ENCODE data around the gene NOTCH2NLA. TPM values are rescaled to one million over a fixed set of nuclear protein-coding genes. Genes with fewer than 3 reads are reported as not detected.
"Not testable (repeated sequence)": the region's sequence is repeated elsewhere in the genome, so short reads cannot be mapped to it uniquely, and the experiment has no call there.

NOTCH2NLA gene
- total and polyA plus RNA-seq, 2 experiments from 2014 or later = 3.6 to 12.1 TPM

DNA sequence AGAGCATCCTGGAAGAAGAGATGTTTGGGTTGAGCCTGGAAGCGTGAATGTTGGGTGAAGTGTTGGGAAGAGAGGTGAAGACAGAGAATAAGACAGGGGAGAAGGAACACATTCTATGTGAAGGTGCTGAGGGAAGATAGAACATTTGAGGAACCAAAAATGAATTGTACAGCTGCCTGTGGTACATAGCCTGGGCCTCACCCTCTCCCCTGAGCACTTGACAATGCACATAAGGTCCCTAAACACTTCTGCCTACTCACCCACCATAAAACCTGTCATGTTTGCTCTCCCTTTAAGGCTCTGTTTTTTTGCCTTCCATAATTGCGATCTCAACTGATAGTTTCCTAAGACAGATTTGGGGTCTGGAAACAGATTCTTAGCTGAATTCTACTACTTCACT is 43.2 kb upstream of the NOTCH2NLA start:
- H3K36me3 Mint-ChIP-seq (ENCODE audit: low read depth); DNase-seq (ENCODE audit: low spot score); H3K27ac Mint-ChIP-seq; H4K20me1 ChIP-seq (replicated peaks; ENCODE audit: insufficient read depth); H3K36me3 ChIP-seq (ENCODE audit: insufficient read depth); H3F3A ChIP-seq (replicated peaks; ENCODE audit: low read depth); H3K27ac ChIP-seq (ENCODE audit: low read depth); H3K4me1 ChIP-seq (ENCODE audit: insufficient read depth); H3K9me2 ChIP-seq (ENCODE audit: insufficient read depth); H3K4me3 Mint-ChIP-seq; H2AFZ ChIP-seq; ATAC-seq; H3K9me3 Mint-ChIP-seq; H3K27me3 ChIP-seq (ENCODE audit: insufficient read depth); H3K4me3 ChIP-seq; H3K27me3 Mint-ChIP-seq (ENCODE audit: insufficient read depth, low read depth, poor library complexity); H3K4me2 ChIP-seq; H3K4me1 Mint-ChIP-seq; H3K79me2 ChIP-seq (replicated peaks; ENCODE audit: insufficient read depth): not testable (repeated sequence)

DNA sequence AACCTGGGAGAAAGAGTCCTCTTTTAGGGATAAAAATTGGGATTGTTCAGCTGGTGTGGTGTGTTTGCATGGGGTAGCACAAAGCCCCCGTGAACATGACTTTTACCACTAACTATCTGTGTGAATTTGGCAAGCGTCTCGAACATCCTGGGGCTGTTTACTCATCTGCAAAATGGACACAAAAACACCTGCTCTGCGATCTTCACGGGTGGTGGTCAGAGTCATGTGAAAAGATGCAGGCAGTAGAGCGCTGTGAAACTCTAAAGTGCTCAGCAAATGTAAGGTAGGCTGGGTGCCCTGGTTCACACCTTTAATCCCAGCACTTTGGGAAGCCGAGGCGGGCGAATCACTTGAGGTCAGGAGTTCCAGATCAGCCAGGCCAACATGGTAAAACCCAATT is 41.3 kb upstream of the NOTCH2NLA start:
- not testable (repeated sequence) for H3K4me1 ChIP-seq (ENCODE audit: insufficient read depth); H3K4me2 ChIP-seq; H3K9me2 ChIP-seq (ENCODE audit: insufficient read depth); H3K27ac Mint-ChIP-seq; H3K27ac ChIP-seq (ENCODE audit: low read depth); H3K4me3 ChIP-seq; H3K79me2 ChIP-seq (replicated peaks; ENCODE audit: insufficient read depth); H3K36me3 Mint-ChIP-seq (ENCODE audit: low read depth); H3K36me3 ChIP-seq (ENCODE audit: insufficient read depth); H3K27me3 Mint-ChIP-seq (ENCODE audit: insufficient read depth, low read depth, poor library complexity); DNase-seq (ENCODE audit: low spot score); H3K9me3 Mint-ChIP-seq; ATAC-seq; H2AFZ ChIP-seq; H3K4me3 Mint-ChIP-seq; H3K4me1 Mint-ChIP-seq; H3K27me3 ChIP-seq (ENCODE audit: insufficient read depth); H4K20me1 ChIP-seq (replicated peaks; ENCODE audit: insufficient read depth); H3F3A ChIP-seq (replicated peaks; ENCODE audit: low read depth)

- H3K9me2 ChIP-seq (ENCODE audit: insufficient read depth); DNase-seq (ENCODE audit: low spot score); ATAC-seq; H3K36me3 ChIP-seq (ENCODE audit: insufficient read depth); H2AFZ ChIP-seq; H3K36me3 Mint-ChIP-seq (ENCODE audit: low read depth); H3K4me1 Mint-ChIP-seq; H3K4me3 Mint-ChIP-seq; H3K27me3 ChIP-seq (ENCODE audit: insufficient read depth); H3K79me2 ChIP-seq (replicated peaks; ENCODE audit: insufficient read depth); H3K4me1 ChIP-seq (ENCODE audit: insufficient read depth); H3K27ac ChIP-seq (ENCODE audit: low read depth); H3K27ac Mint-ChIP-seq; H3K9me3 Mint-ChIP-seq; H3K27me3 Mint-ChIP-seq (ENCODE audit: insufficient read depth, low read depth, poor library complexity); H3K4me3 ChIP-seq; H4K20me1 ChIP-seq (replicated peaks; ENCODE audit: insufficient read depth); H3F3A ChIP-seq (replicated peaks; ENCODE audit: low read depth); H3K4me2 ChIP-seq: not testable (repeated sequence)
These were observed 37.4 kb upstream of the NOTCH2NLA start for GRCh38 chr1:146266179-146266748.

DNA sequence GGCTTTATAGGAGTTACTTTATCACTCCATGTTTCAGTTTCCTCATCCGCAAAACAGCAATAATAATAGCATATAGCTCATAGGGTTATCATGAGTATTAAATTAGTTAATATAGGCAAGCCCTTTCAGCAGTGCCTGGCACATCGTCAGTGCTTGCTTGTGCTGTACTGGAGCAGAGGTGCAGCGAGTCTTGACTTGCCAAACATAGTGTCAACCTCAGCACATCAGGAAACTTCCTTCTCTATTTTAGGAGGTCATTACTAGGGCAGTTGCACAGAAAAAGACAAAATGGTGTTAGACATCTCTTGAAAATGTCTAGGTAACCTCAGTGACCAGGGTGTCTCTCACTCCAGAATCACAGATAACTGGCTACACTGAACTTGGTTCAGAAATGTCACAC is 35.9 kb upstream of the NOTCH2NLA start:
- not testable (repeated sequence) for H3K27ac ChIP-seq (ENCODE audit: low read depth); H3K27ac Mint-ChIP-seq; H3K4me1 Mint-ChIP-seq; H3F3A ChIP-seq (replicated peaks; ENCODE audit: low read depth); H3K27me3 ChIP-seq (ENCODE audit: insufficient read depth); H3K4me1 ChIP-seq (ENCODE audit: insufficient read depth); H3K4me3 ChIP-seq; H3K9me3 Mint-ChIP-seq; H3K79me2 ChIP-seq (replicated peaks; ENCODE audit: insufficient read depth); ATAC-seq; H3K4me3 Mint-ChIP-seq; H3K9me2 ChIP-seq (ENCODE audit: insufficient read depth); H3K36me3 Mint-ChIP-seq (ENCODE audit: low read depth); H3K36me3 ChIP-seq (ENCODE audit: insufficient read depth); H2AFZ ChIP-seq; H3K4me2 ChIP-seq; DNase-seq (ENCODE audit: low spot score); H3K27me3 Mint-ChIP-seq (ENCODE audit: insufficient read depth, low read depth, poor library complexity); H4K20me1 ChIP-seq (replicated peaks; ENCODE audit: insufficient read depth)

GRCh38 chr1:146260006-146260730 is 31.3 kb upstream of the NOTCH2NLA start:
- not testable (repeated sequence) for H3K36me3 ChIP-seq (ENCODE audit: insufficient read depth); H3K9me3 Mint-ChIP-seq; H3K9me2 ChIP-seq (ENCODE audit: insufficient read depth); H3K4me3 Mint-ChIP-seq; H3K79me2 ChIP-seq (replicated peaks; ENCODE audit: insufficient read depth); H3F3A ChIP-seq (replicated peaks; ENCODE audit: low read depth); H3K27ac ChIP-seq (ENCODE audit: low read depth); ATAC-seq; H3K4me3 ChIP-seq; H2AFZ ChIP-seq; H3K4me2 ChIP-seq; H3K27me3 ChIP-seq (ENCODE audit: insufficient read depth); H3K27me3 Mint-ChIP-seq (ENCODE audit: insufficient read depth, low read depth, poor library complexity); H3K4me1 ChIP-seq (ENCODE audit: insufficient read depth); DNase-seq (ENCODE audit: low spot score); H3K4me1 Mint-ChIP-seq; H3K36me3 Mint-ChIP-seq (ENCODE audit: low read depth); H4K20me1 ChIP-seq (replicated peaks; ENCODE audit: insufficient read depth); H3K27ac Mint-ChIP-seq

- H3K4me1 Mint-ChIP-seq; H4K20me1 ChIP-seq (replicated peaks; ENCODE audit: insufficient read depth); ATAC-seq; H3K9me3 Mint-ChIP-seq; H3K4me3 Mint-ChIP-seq; H3K27ac Mint-ChIP-seq; H3K36me3 Mint-ChIP-seq (ENCODE audit: low read depth); H2AFZ ChIP-seq; DNase-seq (ENCODE audit: low spot score); H3K9me2 ChIP-seq (ENCODE audit: insufficient read depth); H3F3A ChIP-seq (replicated peaks; ENCODE audit: low read depth); H3K36me3 ChIP-seq (ENCODE audit: insufficient read depth); H3K4me1 ChIP-seq (ENCODE audit: insufficient read depth); H3K4me2 ChIP-seq; H3K27me3 ChIP-seq (ENCODE audit: insufficient read depth); H3K79me2 ChIP-seq (replicated peaks; ENCODE audit: insufficient read depth); H3K27ac ChIP-seq (ENCODE audit: low read depth); H3K27me3 Mint-ChIP-seq (ENCODE audit: insufficient read depth, low read depth, poor library complexity); H3K4me3 ChIP-seq: not testable (repeated sequence)
These were observed 29.3 kb upstream of the NOTCH2NLA start for GRCh38 chr1:146257992-146258552.
